Esophagus squamous epithelium (tissue), 4 donors: ENCODE data around the gene ELOF1.

ENCODE experiments used
- POLR2A ChIP-seq, 4 donors: fragments of 450-650 bp; IDR thresholded peaks; one replicate each; pipeline ENCODE4 v1.6.1; 2017; ENCODE audit warnings: antibody characterized with exemption in 4 of 4, mild to moderate bottlenecking in 4 of 4, moderate library complexity in 3 of 4
- TF ChIP-seq, protein P1 (sequence below), 6 experiments: fragments of 450-650 bp in 4 of 6; fragments of 200-600 bp in 2 of 6; sonication (generic) in 2 of 6; IDR thresholded peaks; one replicate each; pipeline ENCODE4 v1.5.1; 2016 to 2019; ENCODE audit warnings: antibody characterized with exemption in 6 of 6, mild to moderate bottlenecking in 4 of 6, moderate library complexity in 4 of 6

DNA sequence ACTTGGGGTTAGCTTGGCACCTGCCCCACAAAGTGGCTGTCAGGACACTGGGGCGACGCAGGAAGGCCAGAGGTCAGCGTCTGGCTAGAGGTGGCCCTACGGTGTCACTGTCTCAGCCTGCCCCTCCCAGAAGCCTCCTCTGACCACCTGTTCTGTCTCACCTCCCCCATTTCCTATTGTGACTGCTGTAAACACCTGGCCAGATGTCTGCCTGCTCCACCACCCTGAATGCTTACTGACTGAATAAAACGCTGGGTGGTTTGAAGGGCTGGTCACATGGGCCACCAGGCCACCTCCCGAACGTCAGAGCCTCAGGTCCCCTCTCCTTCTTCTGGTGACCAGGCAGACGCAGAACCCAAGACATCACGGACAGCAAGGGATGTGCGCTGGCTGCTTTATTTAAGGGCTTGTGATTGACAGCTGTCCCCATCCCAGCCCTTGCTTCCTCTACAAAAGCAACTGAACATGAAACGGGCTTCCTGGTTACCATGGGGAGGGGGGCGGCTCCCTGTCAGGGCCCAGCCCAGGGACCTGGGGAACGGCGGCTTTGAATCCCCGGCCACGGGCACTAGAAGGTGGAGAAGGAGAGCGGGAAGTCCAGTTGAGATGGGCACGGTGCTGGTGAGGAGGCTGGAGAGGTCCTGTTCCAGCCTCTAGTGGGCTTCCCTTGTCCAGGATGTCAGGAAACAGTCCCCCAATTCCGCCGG lies 6.2 kb downstream of the ELOF1 start:
- TF ChIP-seq, protein P1, sequence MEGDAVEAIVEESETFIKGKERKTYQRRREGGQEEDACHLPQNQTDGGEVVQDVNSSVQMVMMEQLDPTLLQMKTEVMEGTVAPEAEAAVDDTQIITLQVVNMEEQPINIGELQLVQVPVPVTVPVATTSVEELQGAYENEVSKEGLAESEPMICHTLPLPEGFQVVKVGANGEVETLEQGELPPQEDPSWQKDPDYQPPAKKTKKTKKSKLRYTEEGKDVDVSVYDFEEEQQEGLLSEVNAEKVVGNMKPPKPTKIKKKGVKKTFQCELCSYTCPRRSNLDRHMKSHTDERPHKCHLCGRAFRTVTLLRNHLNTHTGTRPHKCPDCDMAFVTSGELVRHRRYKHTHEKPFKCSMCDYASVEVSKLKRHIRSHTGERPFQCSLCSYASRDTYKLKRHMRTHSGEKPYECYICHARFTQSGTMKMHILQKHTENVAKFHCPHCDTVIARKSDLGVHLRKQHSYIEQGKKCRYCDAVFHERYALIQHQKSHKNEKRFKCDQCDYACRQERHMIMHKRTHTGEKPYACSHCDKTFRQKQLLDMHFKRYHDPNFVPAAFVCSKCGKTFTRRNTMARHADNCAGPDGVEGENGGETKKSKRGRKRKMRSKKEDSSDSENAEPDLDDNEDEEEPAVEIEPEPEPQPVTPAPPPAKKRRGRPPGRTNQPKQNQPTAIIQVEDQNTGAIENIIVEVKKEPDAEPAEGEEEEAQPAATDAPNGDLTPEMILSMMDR (IDR thresholded peaks at IDR 0.05), result no peak
- TF ChIP-seq POLR2A (IDR thresholded peaks at IDR 0.05), result no peak
